Mucosa of rectum (tissue), 2 donors: ENCODE measurements around the gene QSOX1.

Experiments
- H3K27ac ChIP-seq, 2 donors: one replicate each; pipeline ENCODE4 v1.7.0; 2013; ENCODE audit warnings: inconsistent platforms in 2 of 2, low read depth in 2 of 2, low read length in 2 of 2
- H3K27me3 ChIP-seq, 2 donors: one replicate each; pipeline ENCODE4 v1.7.0; 2013; ENCODE audit warnings: low read length in 2 of 2; ENCODE audit not compliant: control insufficient read depth in 2 of 2, insufficient read depth in 2 of 2
- H3K36me3 ChIP-seq, 2 donors: one replicate each; pipeline ENCODE4 v1.7.0; 2013; ENCODE audit warnings: low read length in 2 of 2; ENCODE audit not compliant: control insufficient read depth in 2 of 2, insufficient read depth in 2 of 2
- H3K4me1 ChIP-seq, 2 donors: one replicate each; pipeline ENCODE4 v1.7.0; 2013; ENCODE audit warnings: low read length in 2 of 2, mild to moderate bottlenecking in 1 of 2; ENCODE audit not compliant: control insufficient read depth in 2 of 2, insufficient read depth in 2 of 2
- H3K4me3 ChIP-seq, 2 donors: one replicate each; pipeline ENCODE4 v1.7.0; 2013; ENCODE audit warnings: low read length in 2 of 2
- H3K9ac ChIP-seq, 2 donors: one replicate each; pipeline ENCODE4 v1.7.0; 2013; ENCODE audit warnings: low read length in 2 of 2, low read depth in 1 of 2, mild to moderate bottlenecking in 1 of 2
- H3K9me3 ChIP-seq, 2 donors: one replicate each; pipeline ENCODE4 v1.7.0; 2013; ENCODE audit warnings: low read length in 2 of 2; ENCODE audit not compliant: control insufficient read depth in 2 of 2
- donor health status: healthy.
- donor health status: Normal muscosa, but diverticular disease.

Gene QSOX1

DNA sequence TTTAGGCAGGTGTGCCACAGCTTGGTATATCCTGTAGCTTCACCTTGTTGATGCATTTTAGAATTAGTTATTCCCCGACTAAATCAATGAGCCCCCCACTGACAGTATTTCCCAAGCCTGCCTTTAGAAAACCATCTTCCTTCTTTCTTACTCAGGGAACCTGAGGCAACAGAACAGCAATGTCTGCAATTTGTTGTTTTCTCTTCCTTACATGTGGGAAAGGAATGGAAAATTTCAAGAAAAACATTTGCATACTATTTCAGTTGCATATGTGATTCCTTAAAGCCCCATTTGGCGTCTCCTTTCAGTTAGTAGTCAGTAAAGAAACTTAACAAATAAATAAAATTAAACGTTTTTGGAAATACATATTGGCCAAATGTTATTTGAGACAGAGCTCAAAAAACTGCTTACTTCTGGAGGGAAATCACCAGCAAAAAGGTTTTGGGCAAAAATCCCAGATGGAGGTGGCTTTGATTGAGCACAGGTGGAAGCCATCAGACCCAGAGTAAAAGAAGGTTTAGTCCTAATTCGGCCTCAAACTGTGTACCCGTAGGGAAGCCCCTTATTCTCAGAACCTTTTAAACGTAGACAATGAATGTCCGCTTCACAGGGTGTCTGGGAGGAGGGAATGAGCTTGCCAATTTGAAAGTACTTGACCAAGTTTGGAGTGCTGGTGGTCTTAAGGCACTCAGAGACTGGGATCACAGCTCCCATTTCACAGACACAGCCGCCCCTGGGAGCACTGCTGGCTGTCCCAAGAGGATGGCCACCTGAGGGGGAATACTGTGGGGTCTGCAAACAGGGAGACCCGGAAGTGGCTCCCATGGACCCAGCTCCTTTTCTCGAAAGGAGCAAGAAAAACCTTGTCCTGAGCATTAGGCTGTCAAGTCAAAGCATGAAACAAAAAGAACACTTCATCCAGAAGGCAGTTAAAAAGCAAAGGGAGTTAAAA is 84.8 kb downstream of the QSOX1 start:
- no peaks in the 10 kb centered on the region for H3K9me3 ChIP-seq
- H3K36me3 ChIP-seq: no peaks in the 10 kb centered on the region
- peaks cover 14 to 17% of the 10 kb centered on the region in 2 donors for H3K4me1 ChIP-seq
- H3K4me3 ChIP-seq: no peak overlapping the region
- no peak overlapping the region for H3K9ac ChIP-seq
- no peak overlapping the region for H3K27ac ChIP-seq
- peaks cover 60 to 78% of the 10 kb centered on the region in 2 donors for H3K27me3 ChIP-seq

DNA sequence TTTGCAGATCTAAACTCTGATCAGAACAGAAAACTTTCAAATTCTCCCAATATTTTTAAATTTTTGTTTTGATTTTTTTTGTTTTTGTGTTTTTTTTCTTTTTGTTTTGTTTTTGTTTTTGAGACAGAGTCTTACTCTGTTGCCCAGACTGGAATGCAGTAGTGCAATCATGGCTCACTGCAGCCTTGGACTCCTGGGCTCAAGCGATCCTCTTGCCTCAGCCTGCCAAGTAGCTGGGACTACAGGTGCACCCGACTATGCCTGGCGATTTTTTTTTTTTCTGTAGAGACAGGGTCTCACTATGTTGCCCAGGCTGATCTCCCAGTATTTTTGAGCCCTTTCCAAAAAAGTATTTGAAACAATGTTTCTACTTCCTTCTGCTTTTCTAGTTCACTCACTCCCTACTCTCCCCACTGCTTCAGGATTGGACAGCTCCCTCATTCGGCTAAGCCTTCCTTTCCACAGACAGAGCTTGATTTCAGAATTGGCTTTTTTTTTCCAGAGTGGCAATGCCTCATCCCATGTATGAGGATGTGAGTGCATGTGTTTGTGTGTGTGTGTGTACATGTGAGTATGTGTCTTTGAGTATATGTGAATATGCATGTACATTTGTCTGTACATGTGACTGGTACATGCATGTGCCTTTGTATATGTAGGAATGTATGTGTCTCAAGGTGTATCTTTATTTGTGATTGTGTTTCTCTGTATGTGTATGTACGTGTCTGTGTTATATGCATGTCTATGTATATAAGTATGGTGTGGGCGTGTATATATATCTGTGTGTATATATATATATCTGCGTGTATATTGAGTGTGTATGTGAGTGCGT is 87.3 kb downstream of the QSOX1 start:
- Histone ChIP-seq H3K36me3 (no peaks in the 10 kb centered on the region), H3K27me3 (peaks cover 40 to 53% of the 10 kb centered on the region in 2 donors), H3K4me1 (peaks cover 5% of the 10 kb centered on the region in 2 donors), H3K27ac (no peak overlapping the region), H3K9ac (no peak overlapping the region), H3K4me3 (no peak overlapping the region), H3K9me3 (no peaks in the 10 kb centered on the region)

DNA sequence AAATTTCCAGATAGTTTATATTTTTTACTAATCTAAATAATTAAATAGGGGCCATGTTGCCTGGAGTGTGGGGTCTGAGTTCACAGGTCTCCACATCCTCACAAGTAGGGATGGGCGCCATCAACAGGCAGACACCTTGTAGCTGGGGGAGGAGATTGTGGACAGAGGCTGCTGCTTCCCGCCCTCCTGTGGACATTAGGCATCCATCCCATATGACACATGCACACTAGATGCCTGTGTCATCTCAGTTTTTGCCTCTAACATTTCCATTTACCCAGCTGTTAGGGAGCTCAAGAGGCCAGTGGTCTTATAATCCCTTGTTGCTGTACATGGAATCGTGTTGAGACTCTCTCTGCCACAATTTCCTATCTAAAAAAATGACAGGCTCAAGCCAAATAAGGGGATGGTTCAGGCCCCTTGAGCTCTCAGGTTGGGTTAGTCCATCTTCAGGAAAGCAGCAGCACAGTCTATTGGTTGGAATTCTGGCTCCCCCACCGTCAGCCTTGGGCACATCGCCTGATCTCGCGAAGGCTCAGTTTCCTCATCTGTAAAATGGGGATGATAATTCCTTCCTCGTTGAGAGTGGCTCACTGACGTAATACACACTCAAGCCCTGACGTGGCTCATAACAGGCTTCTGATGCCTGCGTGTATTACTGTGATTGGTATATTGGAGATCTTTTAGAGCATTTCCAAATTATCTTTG is 89.0 kb downstream of the QSOX1 start:
- Histone ChIP-seq H3K4me3 (no peak overlapping the region), H3K9ac (no peak overlapping the region), H3K4me1 (peaks cover 5% of the 10 kb centered on the region in 2 donors), H3K36me3 (no peaks in the 10 kb centered on the region), H3K9me3 (no peaks in the 10 kb centered on the region), H3K27me3 (peaks cover 24 to 36% of the 10 kb centered on the region in 2 donors), H3K27ac (no peak overlapping the region)

DNA sequence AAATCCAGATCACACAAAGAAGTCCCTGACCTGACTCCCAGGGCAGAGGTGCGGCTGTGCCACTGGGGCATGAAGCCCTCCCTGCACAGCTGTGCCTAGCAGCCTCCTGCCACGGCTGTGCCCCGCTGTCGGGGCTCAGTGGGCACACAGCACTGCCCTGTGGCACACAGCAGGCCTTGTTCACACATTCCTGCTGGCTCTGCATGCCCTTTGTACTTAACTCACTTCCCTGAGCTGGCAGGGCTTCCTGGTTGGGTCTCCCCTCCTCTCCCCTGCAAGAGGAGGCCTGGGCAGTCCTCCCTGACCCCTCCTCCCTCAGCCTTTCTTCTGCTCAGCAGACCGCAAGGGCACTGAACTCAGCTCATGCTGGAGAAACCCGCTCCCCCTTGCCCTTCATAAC is 90.2 kb downstream of the QSOX1 start:
- peaks cover 20 to 24% of the 10 kb centered on the region in 2 donors for H3K27me3 ChIP-seq
- no peak overlapping the region for H3K27ac ChIP-seq
- peaks cover 5% of the 10 kb centered on the region in 2 donors for H3K4me1 ChIP-seq
- no peak overlapping the region for H3K4me3 ChIP-seq
- no peaks in the 10 kb centered on the region for H3K9me3 ChIP-seq
- no peaks in the 10 kb centered on the region for H3K36me3 ChIP-seq
- H3K9ac ChIP-seq: no peak overlapping the region

DNA sequence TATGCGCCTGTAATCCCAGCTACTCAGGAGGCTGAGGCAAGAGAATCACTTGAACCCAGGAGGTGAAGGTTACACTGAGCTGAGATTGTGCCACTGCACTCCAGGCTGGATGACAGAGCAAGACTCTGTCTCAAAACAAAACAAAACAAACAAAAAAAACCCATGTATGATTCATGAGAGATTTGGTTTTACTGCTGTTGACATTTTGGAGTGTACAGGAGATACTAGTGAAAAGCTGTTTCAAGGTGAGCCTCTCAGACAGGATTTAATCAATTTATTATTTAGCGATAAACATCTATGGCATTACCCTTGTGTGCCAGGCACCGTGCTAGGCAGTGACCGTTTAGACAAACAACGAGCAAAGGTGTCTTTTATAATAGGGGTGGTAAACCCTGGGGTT is 91.9 kb downstream of the QSOX1 start:
- Histone ChIP-seq H3K36me3 (no peaks in the 10 kb centered on the region), H3K4me1 (peaks cover 5% of the 10 kb centered on the region in 2 donors), H3K9ac (no peak overlapping the region), H3K4me3 (no peak overlapping the region), H3K27ac (no peak overlapping the region), H3K27me3 (peaks cover 11 to 12% of the 10 kb centered on the region in 2 donors), H3K9me3 (no peaks in the 10 kb centered on the region)

DNA sequence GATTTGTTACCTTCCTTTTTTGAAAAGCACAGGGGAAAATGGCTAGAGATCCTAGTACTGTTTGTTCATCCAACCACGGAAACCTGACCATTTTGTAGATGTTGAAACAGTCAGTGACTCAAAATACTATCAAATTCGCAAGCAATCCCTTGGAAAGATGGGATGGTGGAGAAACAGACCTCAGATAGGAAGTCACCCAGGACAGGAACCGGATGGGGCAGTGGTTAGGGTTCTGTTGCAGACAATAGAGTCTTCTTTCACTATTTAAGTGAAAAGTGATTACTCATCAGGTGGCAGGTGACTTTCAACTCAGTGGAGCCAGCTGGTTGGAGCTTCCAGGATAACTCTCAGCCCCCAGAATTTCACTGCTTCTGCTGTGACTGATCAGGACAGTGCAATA is 92.4 kb downstream of the QSOX1 start:
- H3K9ac ChIP-seq: no peak overlapping the region
- H3K9me3 ChIP-seq: no peaks in the 10 kb centered on the region
- H3K27ac ChIP-seq: no peak overlapping the region
- no peaks in the 10 kb centered on the region for H3K36me3 ChIP-seq
- H3K27me3 ChIP-seq: peaks cover 7 to 10% of the 10 kb centered on the region in 2 donors
- H3K4me3 ChIP-seq: no peak overlapping the region
- H3K4me1 ChIP-seq: peaks cover 5% of the 10 kb centered on the region in 2 donors

DNA sequence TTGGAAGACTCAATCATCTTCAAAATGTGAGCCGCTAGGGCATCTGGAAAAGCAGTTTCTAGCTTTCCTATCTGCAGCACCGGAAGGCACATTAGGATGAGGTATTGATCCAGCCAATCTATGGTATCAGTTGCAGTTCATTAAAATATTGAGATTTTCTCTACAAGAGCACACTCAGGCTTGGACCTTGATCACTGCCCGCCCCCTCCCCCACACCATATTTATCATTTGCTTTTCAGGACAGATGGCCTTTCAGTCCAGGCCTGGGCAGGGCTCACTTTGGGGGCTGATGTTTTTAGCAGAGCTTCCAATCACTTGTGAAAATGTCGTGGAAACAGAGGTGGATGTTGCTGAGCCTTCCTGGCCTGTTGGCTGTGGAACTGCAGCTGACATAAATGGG is 92.9 kb downstream of the QSOX1 start:
- no peaks in the 10 kb centered on the region for H3K9me3 ChIP-seq
- H3K4me1 ChIP-seq: peaks cover 5% of the 10 kb centered on the region in 2 donors
- no peak overlapping the region for H3K9ac ChIP-seq
- H3K27ac ChIP-seq: no peak overlapping the region
- no peaks in the 10 kb centered on the region for H3K36me3 ChIP-seq
- peaks cover 2 to 7% of the 10 kb centered on the region in 2 donors for H3K27me3 ChIP-seq
- no peak overlapping the region for H3K4me3 ChIP-seq

DNA sequence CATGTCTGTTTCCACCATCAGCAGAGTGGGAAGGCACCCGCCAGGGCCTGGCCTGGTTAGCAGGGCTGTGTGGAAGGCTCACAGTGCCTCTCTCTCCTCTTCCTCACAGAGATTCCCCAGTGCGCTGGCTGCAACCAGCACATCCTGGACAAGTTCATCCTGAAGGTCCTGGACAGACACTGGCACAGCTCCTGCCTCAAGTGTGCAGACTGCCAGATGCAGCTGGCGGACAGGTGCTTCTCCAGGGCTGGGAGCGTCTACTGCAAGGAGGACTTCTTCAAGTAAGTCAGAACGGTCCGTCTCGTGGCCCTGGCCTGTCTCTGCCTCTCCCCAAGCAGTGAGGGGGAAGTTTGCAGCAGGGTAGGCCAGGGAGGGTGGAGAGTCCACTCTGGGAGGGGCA is 93.5 kb downstream of the QSOX1 start:
- no peak overlapping the region for H3K4me3 ChIP-seq
- peaks cover 0 to 13% of the 10 kb centered on the region in 2 donors for H3K27me3 ChIP-seq
- H3K9ac ChIP-seq: no peak overlapping the region
- no peaks in the 10 kb centered on the region for H3K9me3 ChIP-seq
- H3K4me1 ChIP-seq: peaks cover 5% of the 10 kb centered on the region in 2 donors
- no peak overlapping the region for H3K27ac ChIP-seq
- no peaks in the 10 kb centered on the region for H3K36me3 ChIP-seq

DNA sequence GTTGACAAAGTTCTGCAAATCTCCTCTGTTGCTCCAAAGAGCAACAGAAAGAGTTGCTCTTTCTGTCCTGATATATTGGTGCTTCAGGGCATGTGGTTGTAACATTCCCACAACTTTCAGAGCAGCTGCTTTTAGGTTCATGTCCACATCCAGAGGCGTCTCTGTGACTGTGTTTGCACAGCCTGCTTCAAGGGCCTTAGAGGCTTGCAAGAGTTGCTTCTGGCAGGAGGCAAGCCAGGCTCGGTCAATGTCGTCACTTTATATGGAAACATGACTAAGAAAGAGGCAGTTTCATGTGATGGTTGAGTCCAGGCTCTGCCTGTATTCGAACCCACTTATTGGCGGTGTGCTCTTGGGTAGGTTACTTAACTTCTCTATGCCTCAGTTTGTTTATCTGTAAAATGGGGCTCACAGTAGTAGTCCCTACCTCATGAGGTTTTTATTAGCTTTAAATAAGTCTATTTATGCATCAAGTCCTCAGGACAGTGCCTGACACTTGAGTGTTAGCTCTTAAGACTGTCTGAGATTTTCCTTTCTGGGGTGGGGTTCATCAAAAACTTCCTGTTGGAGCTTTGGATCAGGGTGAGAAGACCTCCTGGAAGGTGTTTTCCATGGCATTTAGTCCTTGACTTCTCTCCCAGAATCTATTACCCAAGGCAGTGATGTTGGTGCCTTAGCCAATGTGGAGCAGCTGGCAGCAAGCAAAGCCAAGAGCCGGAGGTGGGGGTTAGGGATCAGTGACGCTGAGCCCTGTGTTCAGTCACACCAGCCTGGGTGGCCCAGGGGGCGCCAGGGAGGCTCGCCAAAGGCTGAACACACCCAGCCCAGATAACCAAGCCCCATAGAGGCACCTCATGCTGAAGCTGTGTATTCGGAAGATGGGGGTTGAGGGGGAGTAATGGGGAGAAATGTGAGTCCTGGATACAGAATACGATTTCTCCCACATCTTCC is 94.3 kb downstream of the QSOX1 start:
- peaks cover 5% of the 10 kb centered on the region in 2 donors for H3K4me1 ChIP-seq
- H3K27me3 ChIP-seq: peaks cover 0 to 13% of the 10 kb centered on the region in 2 donors
- no peak overlapping the region for H3K27ac ChIP-seq

More for the DNA sequence above, 94.3 kb downstream of the QSOX1 start:
- Histone ChIP-seq H3K9me3 (no peaks in the 10 kb centered on the region), H3K4me3 (no peak overlapping the region), H3K36me3 (no peaks in the 10 kb centered on the region), H3K9ac (no peak overlapping the region)
